Neural cell (in vitro differentiated cells): ENCODE measurements around the gene PRDX3. TPM values are rescaled to one million over a fixed set of nuclear protein-coding genes. Genes with fewer than 3 reads are reported as not detected.

Source experiments
- H2AFZ ChIP-seq: fragments of 200-600, 300-800 bp; sonication (generic), shearing (Covaris generic); 2 replicates; pipeline ENCODE4 v1.6.0; 2014; ENCODE audit warnings: low read depth, mild to moderate bottlenecking, antibody characterized with exemption, low read length, moderate library complexity
- H3F3A ChIP-seq: fragments of 200-600 bp; shearing (Covaris generic); 2 replicates; pipeline ENCODE4 v1.6.1; 2016; ENCODE audit warnings: mild to moderate bottlenecking, moderate library complexity, mixed read lengths, antibody characterized with exemption, low read length; ENCODE audit not compliant: insufficient read depth, poor library complexity, severe bottlenecking
- H3K27ac ChIP-seq: fragments of 200-600, 300-800 bp; sonication (generic), shearing (Covaris generic); 2 replicates; pipeline ENCODE4 v1.5.1; 2014; ENCODE audit warnings: mild to moderate bottlenecking, low read length, moderate library complexity
- H3K27me3 ChIP-seq: fragments of 300-800, 200-600 bp; sonication (generic), shearing (Covaris generic); 2 replicates; pipeline ENCODE4 v1.6.0; 2014; ENCODE audit warnings: mild to moderate bottlenecking, low read depth, low read length, moderate library complexity; ENCODE audit not compliant: insufficient read depth
- H3K36me3 ChIP-seq: fragments of 300-800, 200-600 bp; sonication (generic), shearing (Covaris generic); 2 replicates; pipeline ENCODE4 v1.5.1; 2014; ENCODE audit warnings: mild to moderate bottlenecking, antibody characterized with exemption, low read length, moderate library complexity; ENCODE audit not compliant: insufficient read depth
- H3K4me2 ChIP-seq: fragments of 300-800, 200-600 bp; sonication (generic), shearing (Covaris generic); 2 replicates; pipeline ENCODE4 v1.6.0; 2014; ENCODE audit warnings: mild to moderate bottlenecking, low read length
- H3K4me3 ChIP-seq: fragments of 300-800, 200-600 bp; sonication (generic), shearing (Covaris generic); 2 replicates; pipeline ENCODE4 v1.5.1; 2014; ENCODE audit warnings: mild to moderate bottlenecking, low read length, moderate library complexity
- H3K79me2 ChIP-seq: fragments of 200-600 bp; shearing (Covaris generic); replicated peaks from 2 replicates; pipeline ENCODE4 v1.6.0; 2014; ENCODE audit warnings: mild to moderate bottlenecking, low read length, moderate library complexity; ENCODE audit not compliant: insufficient read depth
- H3K9ac ChIP-seq: fragments of 300-800, 200-600 bp; sonication (generic), shearing (Covaris generic); 2 replicates; pipeline ENCODE4 v1.6.1; 2016; ENCODE audit warnings: mild to moderate bottlenecking, low read length, mixed read lengths
- H3K9me2 ChIP-seq: fragments of 200-600 bp; shearing (Covaris generic); 2 replicates; pipeline ENCODE4 v1.6.1; 2016; ENCODE audit warnings: mild to moderate bottlenecking, low read length, mixed read lengths; ENCODE audit not compliant: insufficient read depth
- H3K9me3 ChIP-seq: fragments of 200-600, 300-800 bp; sonication (generic), shearing (Covaris generic); 2 replicates; pipeline ENCODE4 v1.6.1; 2016; ENCODE audit warnings: mild to moderate bottlenecking, mixed run types, low read length, moderate library complexity, mixed read lengths
- H4K20me1 ChIP-seq: fragments of 200-600 bp; shearing (Covaris generic); 2 replicates; pipeline ENCODE4 v1.6.1; 2016; ENCODE audit warnings: mild to moderate bottlenecking, mixed run types; ENCODE audit not compliant: insufficient read depth
- CTCF ChIP-seq: fragments of 450-650 bp; IDR thresholded peaks from 2 replicates; pipeline ENCODE4 v1.5.1; 2014; ENCODE audit warnings: antibody characterized with exemption, mild to moderate bottlenecking, moderate library complexity; ENCODE audit not compliant: poor library complexity, severe bottlenecking
- EP300 ChIP-seq: fragments of 450-650 bp; conservative IDR thresholded peaks from 2 replicates; pipeline ENCODE4 v1.6.1; 2014; ENCODE audit warnings: antibody characterized with exemption, mild to moderate bottlenecking, moderate library complexity; ENCODE audit not compliant: poor library complexity, severe bottlenecking
- EZH2 ChIP-seq: fragments of 200-600, 300-800 bp; shearing (Covaris generic), sonication (generic); IDR thresholded peaks from 2 replicates; pipeline ENCODE4 v1.6.1; 2014; ENCODE audit warnings: antibody characterized with exemption, low read length, borderline replicate concordance, mild to moderate bottlenecking; ENCODE audit not compliant: insufficient read depth, poor library complexity, severe bottlenecking
- MXI1 ChIP-seq: fragments of 450-650 bp; conservative IDR thresholded peaks from 2 replicates; pipeline ENCODE4 v1.6.1; 2014; ENCODE audit warnings: antibody characterized with exemption, mild to moderate bottlenecking; ENCODE audit not compliant: poor library complexity, severe bottlenecking
- POLR2AphosphoS5 ChIP-seq: IDR thresholded peaks from 2 replicates; pipeline ENCODE4 v1.6.1; 2012
- RAD21 ChIP-seq: fragments of 450-650 bp; conservative IDR thresholded peaks from 2 replicates; pipeline ENCODE4 v1.6.1; 2014; ENCODE audit warnings: antibody characterized with exemption, mild to moderate bottlenecking, moderate library complexity
- SMC3 ChIP-seq: fragments of 450-650 bp; conservative IDR thresholded peaks from 2 replicates; pipeline ENCODE4 v1.6.1; 2014; ENCODE audit warnings: antibody characterized with exemption, mild to moderate bottlenecking, moderate library complexity; ENCODE audit not compliant: poor library complexity
- TAF1 ChIP-seq: IDR thresholded peaks from 2 replicates; pipeline ENCODE4 v1.6.1; 2012; ENCODE audit warnings: low read depth
- polyA plus RNA-seq: library from polyadenylated mRNA; depleted of rRNA; stranded (reverse); fragments of >200 nt; gene quantifications from 2 replicates; pipeline ENCODE4 v1.2.3, GENCODE V29; 2014
- TF ChIP-seq, protein P1 (sequence below): IDR thresholded peaks from 2 replicates; pipeline ENCODE4 v1.6.1; 2012; ENCODE audit warnings: borderline replicate concordance

Gene PRDX3
- polyA plus RNA-seq, 1 donor from 2014 or later: 258 TPM

- no peak for TF ChIP-seq EZH2
Observed at GRCh38 chr10:119209035-119209735, 30.6 kb upstream of the PRDX3 start (continued).

- Histone ChIP-seq H3K79me2 (peaks cover 11% of the 10 kb centered on the region), H3K27ac (peak overlapping the region; percentile 75), H2AFZ (peak overlapping the region; percentile 18), H3K4me2 (peak overlapping the region; percentile 80), H3K9me3 (no peaks in the 10 kb centered on the region), H3K9ac (peak overlapping the region; percentile 84), H4K20me1 (no peaks in the 10 kb centered on the region), H3K4me3 (peak overlapping the region; percentile 77), H3F3A (peaks cover 4% of the 10 kb centered on the region), H3K36me3 (no peaks in the 10 kb centered on the region), H3K27me3 (no peaks in the 10 kb centered on the region), H3K9me2 (no peaks in the 10 kb centered on the region)
- no peak for TF ChIP-seq MXI1
- TF ChIP-seq SMC3: no peak
- no peak for TF ChIP-seq RAD21
- no peak for TF ChIP-seq EP300
- no peak for TF ChIP-seq EZH2
- TF ChIP-seq POLR2AphosphoS5: no peak
- TF ChIP-seq CTCF: no peak
- no peak for TF ChIP-seq TAF1
- TF ChIP-seq, protein P1, sequence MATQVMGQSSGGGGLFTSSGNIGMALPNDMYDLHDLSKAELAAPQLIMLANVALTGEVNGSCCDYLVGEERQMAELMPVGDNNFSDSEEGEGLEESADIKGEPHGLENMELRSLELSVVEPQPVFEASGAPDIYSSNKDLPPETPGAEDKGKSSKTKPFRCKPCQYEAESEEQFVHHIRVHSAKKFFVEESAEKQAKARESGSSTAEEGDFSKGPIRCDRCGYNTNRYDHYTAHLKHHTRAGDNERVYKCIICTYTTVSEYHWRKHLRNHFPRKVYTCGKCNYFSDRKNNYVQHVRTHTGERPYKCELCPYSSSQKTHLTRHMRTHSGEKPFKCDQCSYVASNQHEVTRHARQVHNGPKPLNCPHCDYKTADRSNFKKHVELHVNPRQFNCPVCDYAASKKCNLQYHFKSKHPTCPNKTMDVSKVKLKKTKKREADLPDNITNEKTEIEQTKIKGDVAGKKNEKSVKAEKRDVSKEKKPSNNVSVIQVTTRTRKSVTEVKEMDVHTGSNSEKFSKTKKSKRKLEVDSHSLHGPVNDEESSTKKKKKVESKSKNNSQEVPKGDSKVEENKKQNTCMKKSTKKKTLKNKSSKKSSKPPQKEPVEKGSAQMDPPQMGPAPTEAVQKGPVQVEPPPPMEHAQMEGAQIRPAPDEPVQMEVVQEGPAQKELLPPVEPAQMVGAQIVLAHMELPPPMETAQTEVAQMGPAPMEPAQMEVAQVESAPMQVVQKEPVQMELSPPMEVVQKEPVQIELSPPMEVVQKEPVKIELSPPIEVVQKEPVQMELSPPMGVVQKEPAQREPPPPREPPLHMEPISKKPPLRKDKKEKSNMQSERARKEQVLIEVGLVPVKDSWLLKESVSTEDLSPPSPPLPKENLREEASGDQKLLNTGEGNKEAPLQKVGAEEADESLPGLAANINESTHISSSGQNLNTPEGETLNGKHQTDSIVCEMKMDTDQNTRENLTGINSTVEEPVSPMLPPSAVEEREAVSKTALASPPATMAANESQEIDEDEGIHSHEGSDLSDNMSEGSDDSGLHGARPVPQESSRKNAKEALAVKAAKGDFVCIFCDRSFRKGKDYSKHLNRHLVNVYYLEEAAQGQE: no peak
Observed at GRCh38 chr10:119208553-119208940, 29.9 kb upstream of the PRDX3 start.

DNA sequence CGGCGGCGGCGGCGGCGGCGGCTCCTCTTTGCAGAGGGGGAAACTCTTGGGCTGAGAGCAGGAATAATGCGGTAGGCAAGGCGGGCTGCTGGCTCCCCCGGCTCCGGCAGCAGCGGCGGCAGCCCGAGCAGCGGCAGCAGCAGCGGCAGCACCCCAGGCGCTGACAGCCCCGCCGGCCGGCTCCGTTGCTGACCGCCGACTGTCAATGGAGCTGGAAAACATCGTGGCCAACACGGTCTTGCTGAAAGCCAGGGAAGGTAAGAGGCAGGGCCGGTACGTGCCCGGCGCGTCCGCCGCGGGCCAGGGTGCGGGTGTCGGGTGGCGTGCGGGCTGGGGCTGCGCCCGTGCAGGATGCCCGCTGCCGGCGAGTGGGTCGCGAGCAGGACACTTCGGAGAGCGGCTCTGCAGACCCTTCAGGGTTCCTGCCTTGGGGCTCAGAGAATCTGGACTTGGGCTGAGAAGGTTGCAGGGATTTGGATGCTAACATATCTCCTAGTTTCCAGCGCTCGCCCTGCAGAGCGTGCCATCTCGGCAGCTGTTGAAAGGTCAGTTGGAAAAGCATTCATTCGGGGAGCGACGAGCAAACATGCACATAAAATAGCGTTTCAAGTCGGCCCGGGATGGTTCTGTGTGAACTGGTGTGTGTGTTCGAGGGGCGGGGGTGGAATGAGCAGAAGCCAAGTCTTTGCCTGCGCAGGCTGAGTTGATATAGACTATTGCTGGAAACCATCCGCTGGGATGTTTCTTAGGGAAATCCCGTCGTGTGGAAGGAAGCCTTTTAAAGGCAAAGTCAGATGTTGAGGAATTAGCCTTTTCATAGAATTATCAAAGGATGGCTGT lies 29.3 kb upstream of the PRDX3 start:
- H3K79me2 ChIP-seq: peaks cover 11% of the 10 kb centered on the region
- no peak for TF ChIP-seq EZH2
- TF ChIP-seq CTCF: no peak
- peak; percentile 68 for TF ChIP-seq MXI1
- no peak for TF ChIP-seq POLR2AphosphoS5
- TF ChIP-seq EP300: no peak
- TF ChIP-seq RAD21: peak; percentile 6
- peak; percentile 30 for TF ChIP-seq SMC3
- no peak for TF ChIP-seq TAF1
- TF ChIP-seq, protein P1: no peak
- no peaks in the 10 kb centered on the region for H3K9me2 ChIP-seq
- H3K4me2 ChIP-seq: peak overlapping the region; percentile 80
- H3K4me3 ChIP-seq: peak overlapping the region; percentile 77
- no peaks in the 10 kb centered on the region for H3K9me3 ChIP-seq
- no peaks in the 10 kb centered on the region for H3K27me3 ChIP-seq
- no peaks in the 10 kb centered on the region for H3K36me3 ChIP-seq
- H4K20me1 ChIP-seq: no peaks in the 10 kb centered on the region
- peak overlapping the region; percentile 18 for H2AFZ ChIP-seq
- peaks cover 4% of the 10 kb centered on the region for H3F3A ChIP-seq
- H3K27ac ChIP-seq: peak overlapping the region; percentile 75
- H3K9ac ChIP-seq: peak overlapping the region; percentile 84
